K562 (cell line): Measurements from ENCODE around the gene IRGQ. TPM values are rescaled to one million over a fixed set of nuclear protein-coding genes. Genes with fewer than 3 reads are reported as not detected.

Source experiments
- BCL6 ChIP-seq: fragments of 250-450 bp; sonication (Bioruptor Pico); IDR thresholded peaks from 2 replicates; pipeline ENCODE4 v1.4.0; 2020
- KAT7 ChIP-seq: sonication (generic); formaldehyde crosslinking; IDR thresholded peaks from 2 replicates; pipeline ENCODE4 v1.8.0; 2022; ENCODE audit warnings: missing genetic modification reagents, mild to moderate bottlenecking, borderline replicate concordance
- NUFIP1 ChIP-seq: fragments of 450-650 bp; IDR thresholded peaks from 2 replicates; pipeline ENCODE4 v1.6.1; 2018; ENCODE audit not compliant: partially characterized antibody
- POLR3G ChIP-seq: IDR thresholded peaks from 2 replicates; pipeline ENCODE4 v1.6.1; 2011; ENCODE audit not compliant: insufficient read length, insufficient replicate concordance; ENCODE audit errors: extremely low read depth
- RBFOX2 ChIP-seq: fragments of 200-400 bp; formaldehyde crosslinking; IDR thresholded peaks from 2 replicates; pipeline ENCODE4 v1.6.1; 2017; ENCODE audit warnings: low read depth, mild to moderate bottlenecking, low read length, moderate library complexity
- SOX6 ChIP-seq: fragments of 450-650 bp; IDR thresholded peaks from 2 replicates; pipeline ENCODE4 v1.6.1; 2014; ENCODE audit warnings: mild to moderate bottlenecking
- TSHZ1 ChIP-seq: fragments of 250-450 bp; sonication (Bioruptor Pico); IDR thresholded peaks from 2 replicates; pipeline ENCODE4 v1.4.0; 2020; ENCODE audit warnings: mild to moderate bottlenecking, moderate library complexity
- ZBED1 ChIP-seq: IDR thresholded peaks from 2 replicates; pipeline ENCODE4 v1.6.1; 2014
- ZBTB40 ChIP-seq, 2 experiments: fragments of 450-650 bp in 1 of 2; sonication (generic) in 1 of 2; formaldehyde crosslinking in 1 of 2; IDR thresholded peaks; 2 replicates each; pipeline versions ENCODE4 v1.7.1 to v1.9.0; 2016 to 2022; ENCODE audit warnings: inconsistent platforms in 1 of 2, mild to moderate bottlenecking in 1 of 2, missing genetic modification reagents in 1 of 2
- ZHX1 ChIP-seq: fragments of 150-350 bp; conservative IDR thresholded peaks from 2 replicates; pipeline ENCODE4 v1.6.1; 2014; ENCODE audit warnings: low read length
- ZNF707 ChIP-seq: fragments of 250-450 bp; sonication (Bioruptor Pico); conservative IDR thresholded peaks from 2 replicates; pipeline ENCODE4 v1.8.0; 2022; ENCODE audit warnings: inconsistent platforms, mild to moderate bottlenecking, moderate library complexity
- polyA plus RNA-seq, 8 experiments: library from polyadenylated mRNA; depleted of rRNA in 4 of 8; stranded (reverse) in 5 of 8; unstranded in 3 of 8; fragments of >200 nt; fragmentation: Nextera tagmentation in 2 of 8; fragmentation: Illumina TruSeq in 1 of 8; extraction: Ambion mirVana in 2 of 8; extraction: Trizol in 1 of 8; gene quantifications; 2 replicates each; pipeline versions ENCODE4 v1.2.1 to v1.2.3, GENCODE V29; 2011 to 2014; ENCODE audit warnings: inconsistent platforms in 1 of 8, missing spikeins in 1 of 8
- total RNA-seq, 7 experiments: library from RNA; depleted of rRNA in 6 of 7; stranded (reverse); fragments of >200 nt in 6 of 7; fragmentation: Illumina TruSeq in 2 of 7; extraction: Trizol in 2 of 7; gene quantifications; 2 replicates each; pipeline versions ENCODE4 v1.2.1 to v1.2.3, GENCODE V29; 2011 to 2021; ENCODE audit warnings: low replicate concordance in 1 of 7

Gene IRGQ
- total and polyA plus RNA-seq, 9 of the 15 experiments (the other 6 are each of a cell fraction or from before 2014, with no cell fraction given), result 3.5 to 19.2 (median 7.9) TPM

GRCh38 chr19:43639519-43640423 lies 43.8 kb upstream of the IRGQ start, which contains the start of gene CADM4 (continued):
- TF ChIP-seq POLR3G, result no peak
- peak; percentile 48 for TF ChIP-seq RBFOX2
- TF ChIP-seq SOX6, result no peak
- no peak for TF ChIP-seq BCL6 (CRISPR knock-in tag)
- TF ChIP-seq TSHZ1 (CRISPR knock-in tag), result no peak
- 0 out of 2 replicates have a peak, but pooled peaks have one; percentile 33 for TF ChIP-seq ZBTB40 (IDR thresholded peaks at IDR 0.05)
- 0 out of 2 replicates have a peak, but pooled peaks have one; percentile 25 for TF ChIP-seq ZBTB40 (CRISPR knock-in tag; IDR thresholded peaks at IDR 0.05)
- no peak for TF ChIP-seq ZHX1
- no peak for TF ChIP-seq KAT7 (CRISPR knock-in tag)
- TF ChIP-seq ZNF707 (CRISPR knock-in tag), result no peak
- TF ChIP-seq NUFIP1, result no peak
- no peak for TF ChIP-seq ZBED1
